B cell (primary cell): Measurements from ENCODE around the gene KCTD18.

ENCODE experiments used
- CTCF ChIP-seq: fragments of 200-600 bp; IDR thresholded peaks from one replicate; pipeline ENCODE4 v1.8.0; 2022; ENCODE audit warnings: antibody characterized with exemption, mild to moderate bottlenecking
- EZH2 ChIP-seq: IDR thresholded peaks from 2 replicates; pipeline ENCODE4 v1.6.1; 2012; ENCODE audit warnings: borderline replicate concordance, low read depth, mild to moderate bottlenecking, moderate library complexity, low read length; ENCODE audit not compliant: insufficient read depth, poor library complexity, severe bottlenecking

DNA sequence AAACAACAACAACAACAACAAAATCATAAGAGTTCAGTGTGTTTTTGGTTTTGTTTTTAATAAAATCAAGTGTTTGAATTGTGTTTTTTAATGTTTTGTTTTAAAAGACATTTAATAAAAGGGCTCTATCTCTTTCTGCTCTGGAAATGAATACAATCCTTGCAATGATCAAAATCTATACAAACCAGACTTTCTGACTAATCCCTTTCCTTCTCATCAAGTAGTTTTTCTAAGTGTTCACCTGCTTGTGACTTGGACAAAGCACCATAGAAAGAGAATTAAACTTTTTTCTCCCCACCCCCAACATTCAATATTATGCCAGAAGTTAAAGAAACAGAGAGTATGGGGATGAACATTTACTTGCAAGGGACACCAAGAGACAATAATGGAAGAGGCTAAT is 61.4 kb downstream of the KCTD18 start:
- no peak for TF ChIP-seq CTCF
- no peak for TF ChIP-seq EZH2
